ENCODE measurements around the gene FCHSD1.

FCHSD1 gene

DNA sequence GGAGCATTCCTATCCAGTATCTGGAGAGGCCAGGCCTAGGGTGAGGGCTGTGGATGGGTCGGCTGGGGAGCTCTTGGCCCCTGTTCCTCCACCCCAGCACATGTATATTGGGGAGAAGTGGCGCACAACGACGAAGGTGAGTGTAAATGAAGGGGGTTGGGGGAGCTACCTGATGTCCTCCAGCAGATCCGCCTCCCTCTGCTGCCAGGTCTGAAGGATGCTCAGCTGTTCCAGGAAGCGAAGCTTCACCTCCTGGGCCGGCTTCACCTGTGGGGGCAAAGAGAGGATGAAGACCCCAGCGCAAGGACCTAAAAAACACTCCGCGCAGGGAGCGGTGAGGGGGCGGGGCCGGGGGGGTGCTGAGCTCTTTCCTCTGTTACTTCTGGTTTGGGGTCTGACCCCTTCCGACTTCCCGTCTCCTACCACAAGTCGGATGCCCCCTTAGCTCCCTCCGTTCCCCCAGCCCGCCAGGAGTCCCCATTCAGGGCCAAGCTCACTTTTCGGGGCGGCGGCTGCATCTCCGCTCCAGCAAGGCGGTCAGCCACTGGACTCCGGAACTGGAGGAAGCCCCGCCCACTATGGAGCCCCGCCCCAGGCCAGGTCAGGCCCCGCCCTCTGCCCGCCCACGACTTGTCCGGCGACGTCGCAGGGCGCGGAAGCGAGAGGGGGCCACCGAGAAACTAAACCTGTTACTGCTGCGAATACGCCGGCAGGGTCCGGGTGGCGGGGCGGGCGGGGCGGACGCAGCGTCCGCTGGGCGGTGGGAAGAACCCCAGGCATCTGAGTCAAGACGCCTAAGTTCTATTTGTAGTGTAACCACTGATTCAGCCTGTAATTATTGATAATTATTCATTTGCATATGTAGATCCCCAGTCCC, at the start of gene FCHSD1:
FCHSD1 (minus strand) TSS at position 568 of the 877 bp plus-strand sequence; CDS start at position 518, 50 bp downstream.
- DNase-seq (ENCODE audit: extremely low read depth in 1 of 2, low read depth in 1 of 2): peak in 1 of 2 donors; percentile 72

- DNase-seq (ENCODE audit: extremely low read depth in 1 of 2, low read depth in 1 of 2): no peak
Measured at GRCh38 chr5:141697586-141697985, 46.4 kb upstream of the FCHSD1 start.

DNA sequence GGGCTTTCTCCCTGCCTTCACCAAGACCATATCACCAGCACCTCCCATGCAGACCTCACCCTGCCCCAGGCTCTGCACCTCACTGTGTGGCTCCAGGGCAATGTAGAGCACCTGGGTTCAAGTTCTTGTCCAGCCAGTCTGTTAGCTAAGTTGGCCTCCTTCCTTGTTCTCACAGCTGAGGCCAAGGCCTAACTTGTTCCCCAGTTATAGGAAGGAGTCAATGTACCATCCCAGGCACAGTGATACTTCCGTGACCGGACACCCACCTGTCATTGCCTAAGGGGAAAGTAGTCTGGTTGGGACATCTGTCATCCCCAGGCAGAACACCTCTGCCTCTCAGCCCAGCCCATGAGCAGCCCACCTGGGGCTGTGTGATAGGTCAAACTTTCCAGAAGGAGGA, 45.2 kb upstream of the FCHSD1 start:
- DNase-seq (ENCODE audit: extremely low read depth in 1 of 2, low read depth in 1 of 2): no peak

DNA sequence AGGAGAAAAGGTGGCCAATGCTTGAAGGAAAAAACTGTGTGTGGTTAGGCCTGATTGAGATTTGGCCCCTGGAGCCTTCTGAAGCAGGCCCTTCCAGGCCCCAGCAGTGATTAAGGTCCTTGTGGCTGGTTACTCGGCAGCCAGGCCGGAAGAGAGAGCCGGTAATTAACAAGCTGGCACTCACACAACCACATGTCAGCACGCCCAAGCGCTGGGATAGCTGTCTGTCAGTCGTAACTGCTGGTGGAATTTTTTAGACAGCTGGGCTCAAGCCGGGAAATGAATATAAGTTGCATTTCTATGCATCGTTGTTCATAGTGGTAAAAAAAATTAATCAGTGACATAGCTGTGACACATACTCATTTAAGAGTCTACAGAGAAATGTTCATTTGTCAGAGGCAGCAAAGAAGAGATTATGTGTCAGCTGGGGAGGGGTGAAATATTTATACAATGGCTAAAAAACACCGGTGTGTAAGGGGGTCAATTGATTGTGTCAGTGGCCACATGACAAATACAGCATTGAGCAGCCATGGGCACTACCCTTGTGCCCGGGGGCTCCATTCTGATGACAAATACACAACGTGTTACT, 44.5 kb upstream of the FCHSD1 start:
- no peak for DNase-seq (ENCODE audit: extremely low read depth in 1 of 2, low read depth in 1 of 2)

DNA sequence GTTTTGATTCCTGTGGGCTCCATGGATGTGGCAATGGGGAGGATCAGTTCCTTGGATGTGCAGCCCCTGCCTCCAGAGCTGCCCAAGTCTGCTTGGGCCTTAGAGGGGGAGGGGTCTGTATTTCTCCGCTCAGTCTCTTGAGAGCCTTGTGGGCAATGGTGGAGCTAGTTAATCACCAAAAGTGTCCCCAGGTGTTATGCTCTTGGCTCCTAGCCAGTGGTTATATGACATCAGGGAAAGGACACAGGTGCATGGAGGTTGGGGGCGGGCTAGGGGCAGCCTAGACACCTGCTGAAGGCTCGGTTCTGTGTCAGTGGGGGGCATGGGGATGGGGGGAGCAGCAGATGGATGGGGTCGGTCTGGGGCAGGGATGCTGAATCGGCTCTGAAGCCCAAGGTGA, 43.3 kb upstream of the FCHSD1 start:
- DNase-seq (ENCODE audit: extremely low read depth in 1 of 2, low read depth in 1 of 2): no peak

DNA sequence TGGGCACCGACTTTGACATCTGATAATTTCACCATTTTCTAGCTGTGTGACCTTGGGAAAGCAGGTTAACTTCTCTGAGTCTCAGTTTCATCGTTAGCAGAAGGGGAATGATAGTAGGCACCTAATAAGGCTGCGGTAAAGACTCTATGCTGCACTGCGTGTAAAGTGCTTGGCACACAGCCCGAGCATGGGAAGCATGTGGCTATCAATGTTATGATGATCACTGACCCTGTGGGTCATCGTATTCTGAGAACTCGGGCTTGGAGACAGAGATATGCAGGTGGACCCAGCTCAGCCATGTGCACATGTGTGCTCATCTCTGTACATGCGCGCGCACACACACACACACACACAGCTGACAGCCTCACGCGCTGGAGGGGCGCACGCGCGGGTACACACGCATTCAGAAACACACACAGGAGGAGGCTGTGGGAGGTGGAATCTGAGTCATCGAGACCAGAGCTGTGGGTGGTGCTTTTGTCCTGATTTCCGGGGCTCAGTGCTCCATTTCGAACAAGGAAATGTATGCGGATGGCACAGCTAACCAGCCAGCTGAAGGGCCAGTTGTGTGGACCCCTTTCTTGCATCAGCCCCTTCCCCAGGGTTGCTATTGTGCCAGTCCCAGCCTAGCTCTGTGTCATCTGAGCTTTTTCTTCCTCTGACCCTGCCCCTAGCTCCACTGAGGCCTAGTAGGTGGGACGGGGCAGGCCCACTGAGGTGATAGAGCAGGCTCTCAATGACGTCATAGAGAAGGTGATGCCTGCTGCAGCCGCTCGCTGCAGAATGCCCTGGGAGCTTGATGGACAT, 41.9 kb upstream of the FCHSD1 start:
- peak in 1 of 2 donors; percentile 22 for DNase-seq (ENCODE audit: extremely low read depth in 1 of 2, low read depth in 1 of 2)

- no peak for DNase-seq (ENCODE audit: extremely low read depth in 1 of 2, low read depth in 1 of 2)
Measured at GRCh38 chr5:141692533-141692888, 41.3 kb upstream of the FCHSD1 start.

DNA sequence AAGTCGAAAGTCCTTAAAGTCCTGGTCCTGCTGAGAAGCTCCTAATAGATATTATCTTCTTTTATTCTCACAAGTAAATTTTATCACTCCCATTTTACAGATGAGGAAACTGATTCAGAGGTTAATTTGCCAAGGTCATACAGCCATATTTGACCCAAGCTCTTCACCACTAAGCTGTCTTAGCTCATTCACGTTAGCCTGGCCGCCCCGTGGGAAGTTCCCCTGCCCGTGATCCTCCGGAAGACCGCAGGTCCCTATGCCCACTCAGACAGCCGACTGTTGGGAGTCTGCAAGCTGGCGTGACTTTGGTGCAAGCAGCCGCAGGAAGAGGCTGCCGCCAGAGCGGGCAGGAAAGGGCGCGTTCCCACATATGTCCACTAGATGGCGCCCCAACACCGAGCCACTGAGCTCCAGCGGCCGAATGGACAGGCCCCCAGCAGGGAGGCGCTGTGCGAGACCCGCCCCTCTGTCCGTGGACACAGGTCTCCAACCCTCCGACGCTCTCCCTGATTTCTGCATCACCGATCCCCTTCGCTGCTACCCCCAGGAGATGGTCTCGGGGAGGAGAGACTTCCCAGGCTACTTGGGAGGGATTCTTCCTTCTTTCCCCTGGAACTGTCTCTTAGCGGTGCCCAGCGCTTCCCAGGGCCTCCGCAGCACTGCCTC, 40.8 kb upstream of the FCHSD1 start:
- peak; percentile 55 to 76 for DNase-seq (ENCODE audit: extremely low read depth in 1 of 2, low read depth in 1 of 2)

- no peak for DNase-seq (ENCODE audit: extremely low read depth in 1 of 2, low read depth in 1 of 2)
Measured at GRCh38 chr5:141691286-141691866, 40.2 kb upstream of the FCHSD1 start.

DNA sequence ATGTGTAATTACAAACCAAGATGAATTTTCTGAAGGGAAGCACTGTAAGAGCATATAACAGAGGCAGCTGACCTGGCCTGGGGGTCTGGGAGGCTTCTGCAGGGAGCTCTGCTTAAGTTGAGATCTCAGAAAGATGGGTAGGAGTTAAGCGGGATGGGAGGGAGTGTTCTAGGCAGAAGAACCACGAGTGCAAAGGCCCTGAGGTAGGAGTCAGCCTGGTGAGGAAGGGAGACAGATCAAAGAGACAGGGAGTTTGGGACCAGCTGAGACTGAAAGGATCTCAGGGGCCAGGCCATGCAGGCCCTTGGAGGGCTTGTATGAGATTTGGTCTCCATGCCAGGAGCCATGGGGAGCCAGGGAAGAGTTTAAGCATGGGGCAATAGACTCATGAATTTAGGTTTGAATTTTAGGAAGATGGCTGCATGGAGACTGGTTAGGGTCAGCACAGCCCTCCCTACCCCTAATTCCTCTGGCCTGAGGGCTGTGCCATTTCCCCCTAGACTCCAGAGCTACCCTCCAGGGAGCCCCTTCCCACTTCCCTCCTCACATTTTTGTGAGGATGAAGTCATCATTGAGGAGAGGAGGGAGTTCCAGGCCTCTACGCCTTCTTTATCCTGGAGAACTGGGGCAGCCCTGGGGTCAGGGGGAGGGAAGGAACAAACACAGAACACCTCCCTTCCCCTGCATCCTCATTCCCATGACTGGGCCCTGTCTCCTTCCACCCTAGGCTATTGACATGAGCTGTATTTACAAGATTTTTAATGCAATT, 35.6 kb upstream of the FCHSD1 start:
- no peak for DNase-seq (ENCODE audit: extremely low read depth in 1 of 2, low read depth in 1 of 2)

DNA sequence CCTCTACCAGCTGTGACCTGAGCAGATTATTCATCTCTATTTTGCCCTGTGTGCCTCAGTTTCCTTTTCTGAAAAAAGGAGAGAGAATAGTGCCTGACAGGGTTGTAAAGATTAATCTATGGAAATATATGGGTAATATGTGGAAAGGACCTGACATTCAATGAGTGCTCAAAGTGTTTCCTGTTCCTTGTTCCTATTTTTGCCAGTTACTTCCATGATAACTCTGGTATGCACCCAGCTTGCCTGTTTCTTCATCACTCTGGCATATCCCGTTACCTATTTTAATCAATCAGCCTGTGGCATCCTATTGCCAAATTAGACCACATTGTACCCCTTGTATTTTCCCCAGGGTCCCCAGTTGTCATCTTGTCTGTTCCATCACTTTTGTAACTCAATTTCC, 34.4 kb upstream of the FCHSD1 start:
- DNase-seq (ENCODE audit: extremely low read depth in 1 of 2, low read depth in 1 of 2): no peak

DNA sequence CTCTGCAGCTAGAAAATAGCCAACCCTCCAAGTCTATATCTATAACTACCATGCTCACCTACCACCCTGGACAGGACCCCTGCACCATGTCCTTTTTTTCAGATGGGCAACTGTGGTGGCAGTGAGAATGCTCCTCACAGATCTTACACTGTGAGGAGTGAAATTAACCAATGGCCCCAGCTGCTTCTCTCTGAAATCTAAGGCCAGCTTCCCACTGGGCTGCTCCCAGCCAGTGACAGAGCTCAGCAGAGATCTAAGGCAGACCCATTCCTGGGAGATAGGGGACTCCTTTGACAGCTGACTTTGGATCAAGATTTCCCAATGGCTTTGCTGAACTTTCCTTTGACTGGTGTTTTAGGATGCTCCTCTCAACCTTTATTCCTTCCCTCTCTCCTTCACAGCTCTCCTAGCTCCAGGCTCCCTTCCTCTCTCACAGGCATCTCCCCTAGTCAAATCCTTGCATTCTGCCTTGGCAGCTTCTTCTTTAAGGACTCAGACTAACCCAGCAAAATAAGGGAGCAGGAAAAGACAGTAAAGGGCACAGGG, 32.5 kb upstream of the FCHSD1 start:
- no peak for DNase-seq (ENCODE audit: extremely low read depth in 1 of 2, low read depth in 1 of 2)

DNA sequence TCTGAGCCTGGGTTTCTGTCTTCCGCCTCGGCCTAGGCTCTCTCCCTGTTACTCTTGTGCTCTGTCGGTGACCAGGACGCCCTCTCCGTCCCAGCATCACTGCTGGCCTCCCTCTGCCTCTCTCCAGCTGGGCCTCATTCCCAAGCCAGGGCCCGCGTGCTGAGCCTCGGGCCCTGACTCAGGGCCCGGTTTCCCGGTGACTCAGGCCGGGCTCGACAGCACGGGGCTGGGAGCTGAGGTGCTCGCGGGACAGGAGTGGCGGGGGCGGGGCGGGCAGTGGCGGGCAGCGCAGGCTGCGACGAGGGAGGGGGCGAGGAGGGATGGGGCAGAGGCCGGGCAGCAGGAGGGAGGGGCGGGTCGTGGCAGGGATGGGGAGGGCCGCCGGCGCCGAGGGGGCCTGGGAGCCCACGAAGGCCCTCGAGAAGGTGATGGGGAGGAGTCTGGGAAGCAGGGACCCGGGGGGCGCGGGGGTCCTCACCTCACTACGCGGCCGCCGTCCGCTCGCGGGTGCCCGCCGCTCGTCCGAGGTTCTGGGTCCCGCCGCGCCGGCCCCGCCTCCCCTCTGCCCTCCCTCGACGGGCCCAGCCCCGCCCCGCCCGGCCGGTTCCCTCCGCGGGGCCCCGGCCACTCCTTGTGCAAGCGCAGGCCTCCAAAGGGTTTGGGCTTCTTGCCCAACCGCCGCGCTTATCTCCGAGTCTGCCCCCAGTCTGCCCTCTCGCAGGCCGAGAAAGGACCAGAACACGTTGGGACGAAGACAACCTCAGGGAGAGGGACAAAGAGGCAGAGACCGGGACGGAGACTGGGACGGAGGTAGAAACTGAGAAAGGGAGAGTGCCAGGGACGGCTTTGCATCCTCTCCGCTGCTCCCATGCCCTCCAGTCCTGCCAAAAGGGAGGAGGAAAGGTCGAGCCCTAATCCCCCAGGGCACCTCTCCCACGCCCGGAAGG, 30.8 kb upstream of the FCHSD1 start, which contains the start of gene ARAP3:
ARAP3 (minus strand) TSS at position 536 of the 947 bp plus-strand sequence. CDS start 1,744 bp downstream, outside the sequence.
- peak in 1 of 2 donors; percentile 33 for DNase-seq (ENCODE audit: extremely low read depth in 1 of 2, low read depth in 1 of 2)

DNA sequence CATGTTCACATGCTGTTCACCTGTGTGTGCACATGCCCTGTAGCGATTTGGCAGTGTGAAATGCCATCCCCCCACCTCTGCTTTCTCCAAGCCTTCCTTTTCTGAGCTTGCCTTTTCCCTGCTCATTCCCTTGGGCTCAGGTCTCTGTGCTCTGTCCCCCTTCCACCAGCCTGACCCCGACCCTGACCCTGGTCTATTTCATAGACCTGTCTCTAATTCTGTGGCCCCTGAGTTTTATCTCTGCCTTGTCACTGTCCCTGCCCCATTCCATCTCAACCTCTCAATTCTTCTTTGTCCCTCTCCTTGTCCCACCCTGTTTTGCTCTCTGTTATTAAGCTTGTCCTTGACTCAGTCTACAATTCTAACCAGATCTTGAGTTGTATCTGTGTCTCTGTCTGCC, 30.1 kb upstream of the FCHSD1 start:
- DNase-seq (ENCODE audit: extremely low read depth in 1 of 2, low read depth in 1 of 2): no peak

- no peak for DNase-seq (ENCODE audit: extremely low read depth in 1 of 2, low read depth in 1 of 2)
Measured at GRCh38 chr5:141680751-141681201, 29.6 kb upstream of the FCHSD1 start.

DNA sequence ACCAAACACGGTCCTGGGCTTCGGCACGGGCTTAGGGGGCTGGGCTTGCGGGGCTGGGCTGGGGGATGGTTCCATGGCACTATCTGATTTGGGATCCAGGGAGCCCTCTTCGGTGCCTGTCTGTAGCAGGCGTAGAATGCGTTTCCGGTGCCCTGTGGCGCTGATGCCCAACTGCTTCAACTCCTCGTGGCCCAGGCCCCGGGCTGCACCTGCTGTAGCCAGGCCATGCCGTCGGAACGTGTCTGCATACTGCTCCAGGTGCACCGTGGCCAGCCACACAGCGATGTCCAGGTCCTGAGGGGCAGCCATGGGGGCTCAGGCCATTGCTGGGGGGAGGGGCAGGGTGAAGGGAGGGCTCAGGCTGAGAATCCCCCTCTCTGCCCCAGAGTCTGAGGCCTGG, 29.0 kb upstream of the FCHSD1 start:
- DNase-seq (ENCODE audit: extremely low read depth in 1 of 2, low read depth in 1 of 2): no peak

- DNase-seq (ENCODE audit: extremely low read depth in 1 of 2, low read depth in 1 of 2): no peak
Measured at GRCh38 chr5:141677415-141677814, 26.2 kb upstream of the FCHSD1 start.

DNA sequence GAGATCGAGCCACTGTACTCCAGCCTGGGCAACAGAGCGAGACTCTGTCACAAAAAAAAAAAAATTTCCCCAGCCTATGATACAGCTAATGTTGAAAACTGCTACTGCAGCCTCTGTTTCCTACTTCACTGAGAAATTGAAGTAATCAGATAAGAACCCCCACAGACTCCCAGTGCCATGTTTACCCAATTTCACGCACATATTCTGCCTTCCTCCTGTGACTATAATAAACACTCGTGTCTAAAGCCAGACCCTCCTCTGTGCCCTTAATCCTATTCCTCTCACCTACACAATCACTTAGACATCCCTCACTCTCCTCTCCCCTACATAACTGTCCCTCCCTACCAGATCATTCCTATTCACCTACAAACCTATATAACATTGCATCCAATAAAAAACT, 24.5 kb upstream of the FCHSD1 start:
- no peak for DNase-seq (ENCODE audit: extremely low read depth in 1 of 2, low read depth in 1 of 2)

Data from activated CD8-positive, alpha-beta memory T cell treated with anti-CD3 and anti-CD28 coated beads for 1 hour (primary cell).